Panc1 (cell line): ENCODE results near the gene AQP5. TPM values are rescaled to one million over a fixed set of nuclear protein-coding genes. Genes with fewer than 3 reads are reported as not detected.
"Not testable (repeated sequence)": the region's sequence is repeated elsewhere in the genome, so short reads cannot be mapped to it uniquely, and the experiment has no call there.

Source experiments
- ATAC-seq: fragments of 200-7000 bp; cut with Tn5 transposase; 2 replicates; pipeline ENCODE4 v1.9.1; 2020; ENCODE audit warnings: mild to moderate bottlenecking, moderate library complexity
- BruUV-seq: library from RNA; stranded (reverse); fragments of 400-500 nt; replicated peaks from 2 replicates; lab custom pipeline; 2021; lab: Mats Ljungman, UMichigan
- CTCF ChIA-PET: fragments of 300-600 bp; sonication (Branson Sonifier 250); formaldehyde crosslinking; loops from one replicate; lab custom pipeline; 2022; ENCODE audit warnings: antibody characterized with exemption; lab: Charles Lee
- POLR2A ChIA-PET: fragments of 300-600 bp; sonication (Branson Sonifier 250); formaldehyde crosslinking; loops from one replicate; lab custom pipeline; 2022; ENCODE audit warnings: antibody characterized with exemption; lab: Charles Lee
- DNase-seq: peaks from one replicate; pipeline ENCODE4 v3.0.0-alpha.2; 2010; ENCODE audit warnings: low read depth, low spot score
- H3K27ac ChIP-seq: 2 replicates; pipeline ENCODE4 v1.5.1; 2011; ENCODE audit warnings: mild to moderate bottlenecking, low read length, inconsistent platforms
- H3K27me3 ChIP-seq: fragments of 200-500 bp; sonication (Bioruptor generic); 2 replicates; pipeline ENCODE4 v1.6.0; 2014; ENCODE audit warnings: low read length, inconsistent platforms; ENCODE audit not compliant: control insufficient read depth, insufficient read depth
- H3K36me3 ChIP-seq: fragments of 200-500 bp; sonication (Bioruptor generic); 2 replicates; pipeline ENCODE4 v1.5.1; 2014; ENCODE audit warnings: inconsistent platforms, mild to moderate bottlenecking, low read length, moderate library complexity; ENCODE audit not compliant: control insufficient read depth, insufficient read depth
- H3K4me1 ChIP-seq: 2 replicates; pipeline ENCODE4 v1.5.1; 2011; ENCODE audit warnings: inconsistent platforms, mild to moderate bottlenecking, low read length, moderate library complexity; ENCODE audit not compliant: control insufficient read depth, insufficient read depth
- H3K4me3 ChIP-seq, 2 experiments: 2 replicates each; pipeline ENCODE4 v1.5.1; 2011 to 2012; ENCODE audit warnings: low read depth in 2 of 2, low read length in 2 of 2, mild to moderate bottlenecking in 2 of 2, inconsistent platforms in 1 of 2, moderate library complexity in 1 of 2
- H3K9me3 ChIP-seq: fragments of 200-500 bp; sonication (Bioruptor generic); 2 replicates; pipeline ENCODE4 v1.5.1; 2014; ENCODE audit warnings: low read depth, mild to moderate bottlenecking, inconsistent platforms, low read length, moderate library complexity; ENCODE audit not compliant: control insufficient read depth, insufficient read depth
- POLR2AphosphoS5 ChIP-seq: IDR thresholded peaks from 2 replicates; pipeline ENCODE4 v1.6.1; 2012; ENCODE audit warnings: mild to moderate bottlenecking, low read depth, low read length, moderate library complexity
- SIN3A ChIP-seq: IDR thresholded peaks from 2 replicates; pipeline ENCODE4 v1.6.1; 2012; ENCODE audit warnings: low read depth, mild to moderate bottlenecking, low read length, moderate library complexity, borderline replicate concordance; ENCODE audit not compliant: insufficient read depth
- TCF7L2 ChIP-seq: IDR thresholded peaks from 2 replicates; pipeline ENCODE4 v1.6.1; 2011; ENCODE audit warnings: mild to moderate bottlenecking, low read depth, low read length, inconsistent platforms
- in situ Hi-C: cut with HindIII; loops from 2 replicates; pipeline ENCODE4 v1.10.0; 2016; ENCODE audit warnings: low sequenced_read_pairs, low pct_unique_long_range_greater_than_20kb
- intact Hi-C: fragments of 100-400 bp; cut with micrococcal nuclease; formaldehyde crosslinking; loops from one replicate; pipeline ENCODE4 v1.10.0; 2022; ENCODE audit not compliant: unreplicated experiment
- total RNA-seq: library from RNA; stranded (reverse); gene quantifications from one replicate; pipeline ENCODE4 v1.2.1, GENCODE V29; 2021; ENCODE audit not compliant: unreplicated experiment
- TF ChIP-seq, protein P1 (sequence below), 2 experiments: IDR thresholded peaks; 2 replicates each; pipeline ENCODE4 v1.6.1; 2011 to 2012; ENCODE audit warnings: low read depth in 2 of 2, control low read depth in 1 of 2, low read length in 1 of 2, mild to moderate bottlenecking in 1 of 2, moderate library complexity in 1 of 2; ENCODE audit not compliant: insufficient read depth in 1 of 2
- TF ChIP-seq, protein P2 (sequence below): fragments of 450-650 bp; IDR thresholded peaks from 2 replicates; pipeline ENCODE4 v1.5.1; 2017; ENCODE audit warnings: mild to moderate bottlenecking

The AQP5 gene
- total RNA-seq, 1 experiment from 2014 or later, result 0.72 TPM

DNA sequence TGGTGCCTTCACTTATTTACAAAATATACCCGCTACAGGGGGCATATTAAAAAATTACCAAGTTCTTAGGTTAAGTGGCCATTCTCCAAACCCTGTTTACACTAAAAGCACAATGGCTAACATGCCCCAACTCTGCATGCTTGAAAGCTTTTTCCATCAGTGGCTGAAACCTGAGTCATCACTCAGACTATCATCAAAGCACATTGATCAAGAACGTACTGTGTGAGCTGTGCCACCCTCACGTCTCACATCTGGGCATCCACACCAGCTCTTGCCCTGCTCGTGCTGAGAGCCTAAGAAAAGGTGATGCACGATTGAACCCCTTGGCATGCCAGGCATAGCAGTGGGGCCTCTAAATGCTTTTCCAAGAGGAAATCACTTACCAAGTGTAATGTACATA lies 24.3 kb downstream of the AQP5 start:
- in situ Hi-C loops (no loop called here), intact Hi-C loops (no loop called here)
- DNase-seq, result no peak
- ChIA-PET POLR2A (no interaction called here), CTCF (interaction anchor here (0.6 kb wide), 1 partner anchor 53 kb away, joined by 4 read pairs; no protein-coding TSS in a partner anchor)
- H3K9me3 ChIP-seq, result no peaks in the 10 kb centered on the region
- TF ChIP-seq, protein P1, sequence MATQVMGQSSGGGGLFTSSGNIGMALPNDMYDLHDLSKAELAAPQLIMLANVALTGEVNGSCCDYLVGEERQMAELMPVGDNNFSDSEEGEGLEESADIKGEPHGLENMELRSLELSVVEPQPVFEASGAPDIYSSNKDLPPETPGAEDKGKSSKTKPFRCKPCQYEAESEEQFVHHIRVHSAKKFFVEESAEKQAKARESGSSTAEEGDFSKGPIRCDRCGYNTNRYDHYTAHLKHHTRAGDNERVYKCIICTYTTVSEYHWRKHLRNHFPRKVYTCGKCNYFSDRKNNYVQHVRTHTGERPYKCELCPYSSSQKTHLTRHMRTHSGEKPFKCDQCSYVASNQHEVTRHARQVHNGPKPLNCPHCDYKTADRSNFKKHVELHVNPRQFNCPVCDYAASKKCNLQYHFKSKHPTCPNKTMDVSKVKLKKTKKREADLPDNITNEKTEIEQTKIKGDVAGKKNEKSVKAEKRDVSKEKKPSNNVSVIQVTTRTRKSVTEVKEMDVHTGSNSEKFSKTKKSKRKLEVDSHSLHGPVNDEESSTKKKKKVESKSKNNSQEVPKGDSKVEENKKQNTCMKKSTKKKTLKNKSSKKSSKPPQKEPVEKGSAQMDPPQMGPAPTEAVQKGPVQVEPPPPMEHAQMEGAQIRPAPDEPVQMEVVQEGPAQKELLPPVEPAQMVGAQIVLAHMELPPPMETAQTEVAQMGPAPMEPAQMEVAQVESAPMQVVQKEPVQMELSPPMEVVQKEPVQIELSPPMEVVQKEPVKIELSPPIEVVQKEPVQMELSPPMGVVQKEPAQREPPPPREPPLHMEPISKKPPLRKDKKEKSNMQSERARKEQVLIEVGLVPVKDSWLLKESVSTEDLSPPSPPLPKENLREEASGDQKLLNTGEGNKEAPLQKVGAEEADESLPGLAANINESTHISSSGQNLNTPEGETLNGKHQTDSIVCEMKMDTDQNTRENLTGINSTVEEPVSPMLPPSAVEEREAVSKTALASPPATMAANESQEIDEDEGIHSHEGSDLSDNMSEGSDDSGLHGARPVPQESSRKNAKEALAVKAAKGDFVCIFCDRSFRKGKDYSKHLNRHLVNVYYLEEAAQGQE (IDR thresholded peaks at IDR 0.05; ENCODE audit: insufficient read depth in 1 of 2, low read depth in 2 of 2, low read length in 1 of 2), result no peak
- TF ChIP-seq SIN3A (no peak), POLR2AphosphoS5 (no peak), TCF7L2 (no peak)
- TF ChIP-seq, protein P2, sequence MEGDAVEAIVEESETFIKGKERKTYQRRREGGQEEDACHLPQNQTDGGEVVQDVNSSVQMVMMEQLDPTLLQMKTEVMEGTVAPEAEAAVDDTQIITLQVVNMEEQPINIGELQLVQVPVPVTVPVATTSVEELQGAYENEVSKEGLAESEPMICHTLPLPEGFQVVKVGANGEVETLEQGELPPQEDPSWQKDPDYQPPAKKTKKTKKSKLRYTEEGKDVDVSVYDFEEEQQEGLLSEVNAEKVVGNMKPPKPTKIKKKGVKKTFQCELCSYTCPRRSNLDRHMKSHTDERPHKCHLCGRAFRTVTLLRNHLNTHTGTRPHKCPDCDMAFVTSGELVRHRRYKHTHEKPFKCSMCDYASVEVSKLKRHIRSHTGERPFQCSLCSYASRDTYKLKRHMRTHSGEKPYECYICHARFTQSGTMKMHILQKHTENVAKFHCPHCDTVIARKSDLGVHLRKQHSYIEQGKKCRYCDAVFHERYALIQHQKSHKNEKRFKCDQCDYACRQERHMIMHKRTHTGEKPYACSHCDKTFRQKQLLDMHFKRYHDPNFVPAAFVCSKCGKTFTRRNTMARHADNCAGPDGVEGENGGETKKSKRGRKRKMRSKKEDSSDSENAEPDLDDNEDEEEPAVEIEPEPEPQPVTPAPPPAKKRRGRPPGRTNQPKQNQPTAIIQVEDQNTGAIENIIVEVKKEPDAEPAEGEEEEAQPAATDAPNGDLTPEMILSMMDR, result no peak
- no peak overlapping the region for H3K4me3 ChIP-seq
- no TSS peak for BruUV-seq
- no peaks in the 10 kb centered on the region for H3K27me3 ChIP-seq
- peaks cover 4% of the 10 kb centered on the region for H3K4me1 ChIP-seq
- no peak overlapping the region for H3K27ac ChIP-seq
- H3K36me3 ChIP-seq, result peaks cover 23% of the 10 kb centered on the region
- ATAC-seq, result no peak

DNA sequence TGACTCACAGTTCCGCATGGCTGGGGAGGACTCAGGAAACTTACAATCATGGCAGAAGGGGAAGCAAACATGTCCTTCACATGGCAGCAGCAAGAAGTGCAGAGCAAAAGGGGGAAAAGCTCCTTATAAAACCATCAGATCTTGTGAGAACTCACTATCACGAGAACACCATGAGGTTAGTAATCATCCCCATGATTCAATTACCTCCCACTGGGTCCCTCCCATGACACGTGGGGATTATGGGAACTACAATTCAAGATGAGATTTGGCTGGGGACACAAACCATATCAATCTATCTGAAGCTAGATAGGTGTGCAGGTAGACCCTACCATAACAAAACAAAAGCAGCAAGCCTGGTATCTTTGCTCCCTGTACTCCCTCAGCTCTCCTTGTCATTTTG lies 24.8 kb downstream of the AQP5 start:
- intact Hi-C loops, H3K4me1 ChIP-seq, H3K9me3 ChIP-seq, H3K27ac ChIP-seq, DNase-seq, POLR2A ChIA-PET, H3K27me3 ChIP-seq, in situ Hi-C loops, H3K4me3 ChIP-seq, CTCF ChIA-PET, BruUV-seq, ATAC-seq: not testable (repeated sequence)
- H3K36me3 ChIP-seq, result peaks cover 26% of the 10 kb centered on the region

DNA sequence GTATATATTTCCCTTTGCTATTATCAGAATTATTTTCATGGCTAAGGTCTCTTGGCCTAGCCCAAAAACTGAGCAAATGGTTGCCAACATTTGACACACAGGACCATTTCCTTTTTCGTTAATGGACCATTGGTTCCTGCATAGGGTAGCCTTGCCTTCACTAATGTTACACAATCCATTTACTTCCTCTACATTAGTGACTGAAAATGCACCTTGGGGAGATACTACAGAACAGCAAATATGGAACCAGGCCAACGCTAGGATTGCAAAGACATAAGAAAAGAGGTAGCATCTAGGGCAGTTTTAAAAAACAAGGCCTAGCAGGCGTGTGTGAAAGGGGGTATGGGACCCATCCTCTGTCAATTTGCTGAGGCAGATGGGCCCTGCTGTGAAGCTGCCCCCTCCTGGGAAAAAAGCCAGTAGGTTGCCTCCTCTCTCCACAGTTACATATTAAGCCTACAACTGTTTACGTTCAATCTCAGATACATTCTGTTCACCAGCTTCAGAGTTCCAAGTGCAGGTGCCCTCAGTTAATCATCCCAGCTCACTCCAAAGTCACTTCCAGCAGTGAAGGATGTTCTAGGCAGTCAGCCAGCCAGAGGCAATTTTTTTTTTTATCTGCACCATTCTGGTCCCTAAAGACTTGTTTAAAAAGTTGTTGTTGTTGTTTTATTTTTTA lies 26.1 kb downstream of the AQP5 start:
- DNase-seq (no peak), ATAC-seq (no peak)
- no peaks in the 10 kb centered on the region for H3K27me3 ChIP-seq
- no peak overlapping the region for H3K4me3 ChIP-seq
- intact Hi-C loops (no loop called here), in situ Hi-C loops (no loop called here)
- no TSS peak for BruUV-seq
- H3K9me3 ChIP-seq, result no peaks in the 10 kb centered on the region
- TF ChIP-seq SIN3A (no peak), TCF7L2 (no peak), POLR2AphosphoS5 (no peak)
- TF ChIP-seq, protein P1 (IDR thresholded peaks at IDR 0.05; ENCODE audit: insufficient read depth in 1 of 2, low read depth in 2 of 2, low read length in 1 of 2), result no peak
- TF ChIP-seq, protein P2, result no peak
- H3K36me3 ChIP-seq, result peaks cover 37% of the 10 kb centered on the region
- H3K4me1 ChIP-seq, result peaks cover 4% of the 10 kb centered on the region
- CTCF ChIA-PET, result interaction anchor here (0.7 kb wide), 1 partner anchor 25 kb away, joined by 3 read pairs; no protein-coding TSS in a partner anchor
- no peak overlapping the region for H3K27ac ChIP-seq
- POLR2A ChIA-PET, result no interaction called here
